PFSK-1 (cell line): Measurements from ENCODE around the gene INSIG1.

Experiments
- FOXP2 ChIP-seq: optimal IDR thresholded peaks from 2 replicates; pipeline ENCODE3; 2011; ENCODE audit warnings: borderline replicate concordance, control low read depth, inconsistent platforms; ENCODE audit not compliant: insufficient read depth; ENCODE audit errors: extremely low read length, extremely low read depth
- POLR2AphosphoS5 ChIP-seq: IDR thresholded peaks from 2 replicates; pipeline ENCODE4 v1.6.1; 2012; ENCODE audit warnings: low read depth, mild to moderate bottlenecking, control low read depth, low read length, moderate library complexity
- SIN3A ChIP-seq: IDR thresholded peaks from 2 replicates; pipeline ENCODE4 v1.6.1; 2012; ENCODE audit warnings: mild to moderate bottlenecking, low read length, moderate library complexity, borderline replicate concordance; ENCODE audit not compliant: insufficient read depth
- TAF1 ChIP-seq: IDR thresholded peaks from 2 replicates; pipeline ENCODE4 v1.6.1; 2012; ENCODE audit warnings: low read length, control low read depth, borderline replicate concordance; ENCODE audit not compliant: insufficient read depth
- TF ChIP-seq, protein P1 (sequence below), 2 experiments: IDR thresholded peaks; 2 replicates each; pipeline versions ENCODE4 v1.6.1 to v1.8.0; 2011 to 2012; ENCODE audit warnings: low read depth in 2 of 2, low read length in 2 of 2, control low read depth in 1 of 2, inconsistent platforms in 1 of 2, mild to moderate bottlenecking in 1 of 2, moderate library complexity in 1 of 2; ENCODE audit not compliant: insufficient read depth in 1 of 2

INSIG1 gene

DNA sequence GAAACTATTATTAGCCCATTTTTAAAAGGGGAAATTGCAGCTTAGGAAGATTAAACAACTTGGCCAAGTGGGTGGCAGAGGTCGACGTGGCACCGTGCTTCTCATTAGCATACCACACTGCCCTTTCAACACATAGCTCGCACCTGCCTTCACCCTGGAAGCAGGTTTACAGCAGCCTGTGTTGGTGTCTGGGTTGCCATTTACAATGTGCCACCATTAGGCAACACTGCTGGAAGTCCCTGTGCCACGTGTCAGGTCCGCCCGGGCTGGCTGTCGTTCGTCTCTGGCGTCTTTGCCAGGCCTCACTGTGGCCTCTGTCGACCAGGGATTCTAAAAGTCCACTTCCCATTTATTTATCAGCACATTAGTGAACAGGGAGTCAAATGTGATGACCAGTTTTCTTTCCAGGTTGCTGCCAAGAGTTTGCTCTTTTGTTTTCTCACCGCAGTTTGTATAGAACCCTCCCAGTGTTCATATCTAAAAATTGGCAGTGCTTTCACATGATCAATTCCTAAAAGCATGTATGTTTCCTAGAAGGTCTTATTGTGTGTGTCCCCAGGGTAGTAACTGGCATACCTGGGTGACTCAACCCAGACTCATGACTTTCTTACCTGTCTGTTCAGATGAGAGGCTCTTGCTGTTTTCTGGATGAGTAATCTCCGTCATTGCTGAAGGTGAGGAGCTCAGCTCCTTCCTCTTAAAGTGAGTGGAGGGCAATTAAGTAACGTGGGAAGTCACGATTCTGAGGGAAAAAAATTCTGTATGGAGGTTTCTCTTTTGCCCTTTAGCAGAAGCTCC lies 9.2 kb downstream of the INSIG1 start:
- TF ChIP-seq, protein P1, sequence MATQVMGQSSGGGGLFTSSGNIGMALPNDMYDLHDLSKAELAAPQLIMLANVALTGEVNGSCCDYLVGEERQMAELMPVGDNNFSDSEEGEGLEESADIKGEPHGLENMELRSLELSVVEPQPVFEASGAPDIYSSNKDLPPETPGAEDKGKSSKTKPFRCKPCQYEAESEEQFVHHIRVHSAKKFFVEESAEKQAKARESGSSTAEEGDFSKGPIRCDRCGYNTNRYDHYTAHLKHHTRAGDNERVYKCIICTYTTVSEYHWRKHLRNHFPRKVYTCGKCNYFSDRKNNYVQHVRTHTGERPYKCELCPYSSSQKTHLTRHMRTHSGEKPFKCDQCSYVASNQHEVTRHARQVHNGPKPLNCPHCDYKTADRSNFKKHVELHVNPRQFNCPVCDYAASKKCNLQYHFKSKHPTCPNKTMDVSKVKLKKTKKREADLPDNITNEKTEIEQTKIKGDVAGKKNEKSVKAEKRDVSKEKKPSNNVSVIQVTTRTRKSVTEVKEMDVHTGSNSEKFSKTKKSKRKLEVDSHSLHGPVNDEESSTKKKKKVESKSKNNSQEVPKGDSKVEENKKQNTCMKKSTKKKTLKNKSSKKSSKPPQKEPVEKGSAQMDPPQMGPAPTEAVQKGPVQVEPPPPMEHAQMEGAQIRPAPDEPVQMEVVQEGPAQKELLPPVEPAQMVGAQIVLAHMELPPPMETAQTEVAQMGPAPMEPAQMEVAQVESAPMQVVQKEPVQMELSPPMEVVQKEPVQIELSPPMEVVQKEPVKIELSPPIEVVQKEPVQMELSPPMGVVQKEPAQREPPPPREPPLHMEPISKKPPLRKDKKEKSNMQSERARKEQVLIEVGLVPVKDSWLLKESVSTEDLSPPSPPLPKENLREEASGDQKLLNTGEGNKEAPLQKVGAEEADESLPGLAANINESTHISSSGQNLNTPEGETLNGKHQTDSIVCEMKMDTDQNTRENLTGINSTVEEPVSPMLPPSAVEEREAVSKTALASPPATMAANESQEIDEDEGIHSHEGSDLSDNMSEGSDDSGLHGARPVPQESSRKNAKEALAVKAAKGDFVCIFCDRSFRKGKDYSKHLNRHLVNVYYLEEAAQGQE (IDR thresholded peaks at IDR 0.05; ENCODE audit: insufficient read depth in 1 of 2, low read depth in 2 of 2, low read length in 2 of 2), result no peak
- no peak for TF ChIP-seq TAF1
- TF ChIP-seq SIN3A, result no peak
- no peak for TF ChIP-seq FOXP2
- TF ChIP-seq POLR2AphosphoS5, result no peak

DNA sequence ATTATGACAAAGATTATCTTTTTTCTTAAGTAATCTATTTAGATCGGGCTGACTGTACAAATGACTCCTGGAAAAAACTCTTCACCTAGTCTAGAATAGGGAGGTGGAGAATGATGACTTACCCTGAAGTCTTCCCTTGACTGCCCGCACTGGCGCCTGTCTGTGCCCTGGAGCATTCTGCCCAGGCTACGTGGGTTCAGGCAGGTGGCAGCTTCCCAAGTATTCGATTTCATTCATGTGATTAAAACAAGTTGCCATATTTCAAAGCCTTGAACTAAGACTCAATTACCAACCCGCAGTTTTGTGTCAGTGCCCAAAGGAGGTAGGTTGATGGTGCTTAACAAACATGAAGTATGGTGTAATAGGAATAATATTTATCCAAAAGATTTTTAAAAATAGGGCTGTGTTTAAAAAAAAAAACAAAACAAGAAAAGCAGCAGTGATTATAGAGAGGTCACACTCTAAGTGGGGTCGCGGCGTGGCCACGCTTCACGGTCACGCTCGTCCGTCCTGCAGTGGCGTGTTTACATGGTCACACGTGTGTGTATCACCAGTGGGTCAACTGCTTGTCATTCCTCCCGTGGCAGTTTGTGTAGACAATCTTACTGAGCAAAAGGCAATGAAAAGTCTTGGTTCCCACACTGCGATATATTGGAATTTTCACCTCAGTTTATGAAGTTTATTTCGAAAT lies 10.8 kb downstream of the INSIG1 start:
- TF ChIP-seq POLR2AphosphoS5 (no peak), SIN3A (no peak), TAF1 (no peak), FOXP2 (no peak)
- TF ChIP-seq, protein P1 (IDR thresholded peaks at IDR 0.05; ENCODE audit: insufficient read depth in 1 of 2, low read depth in 2 of 2, low read length in 2 of 2), result no peak

DNA sequence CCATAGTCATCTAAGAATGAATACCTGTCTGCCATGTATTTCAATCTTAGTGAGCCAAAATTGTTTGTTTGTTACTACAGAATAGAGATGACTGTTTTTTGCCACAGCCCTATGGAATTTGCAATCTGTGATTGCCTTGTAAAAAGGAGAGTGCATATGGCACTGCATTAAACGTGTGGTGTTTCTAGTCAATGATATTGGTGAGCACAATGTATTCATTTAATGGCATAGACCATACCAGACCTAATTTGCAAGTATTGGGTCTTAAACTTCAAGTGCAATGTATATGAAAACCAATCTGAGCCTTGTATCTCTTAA lies 11.3 kb downstream of the INSIG1 start:
- TF ChIP-seq TAF1 (no peak), POLR2AphosphoS5 (no peak), SIN3A (no peak), FOXP2 (no peak)
- TF ChIP-seq, protein P1 (IDR thresholded peaks at IDR 0.05; ENCODE audit: insufficient read depth in 1 of 2, low read depth in 2 of 2, low read length in 2 of 2), result no peak

DNA sequence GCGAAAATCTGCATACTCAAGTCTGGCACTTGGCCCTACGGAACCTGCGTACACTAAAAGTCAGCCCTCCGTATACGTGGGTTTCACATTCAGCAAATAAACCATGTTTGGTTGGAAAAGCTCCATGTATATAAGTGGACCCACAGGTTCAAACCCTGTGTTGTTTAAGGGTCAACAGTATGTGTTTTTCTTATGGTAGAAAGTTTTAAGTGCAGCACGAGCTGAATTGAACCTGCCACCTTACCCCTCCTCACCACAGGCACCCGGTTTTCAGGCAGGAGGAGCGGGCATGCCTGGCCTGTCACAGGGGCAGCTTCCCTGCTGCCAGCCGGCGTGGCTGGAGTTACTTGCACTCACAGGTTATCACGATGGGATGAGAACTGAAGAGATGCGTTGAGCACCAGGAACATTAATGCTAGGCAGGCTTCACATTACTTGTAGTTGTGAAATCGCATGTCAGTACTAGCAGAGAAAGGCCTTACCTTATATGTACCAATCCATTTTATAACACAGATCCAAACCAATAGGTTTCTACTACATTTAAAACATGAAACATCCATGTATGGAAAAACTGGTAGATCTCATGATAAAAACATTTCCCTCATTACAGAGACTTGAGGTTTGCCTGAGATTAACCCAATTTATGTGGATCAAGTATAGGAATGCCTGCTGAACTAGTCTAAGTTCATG lies 12.9 kb downstream of the INSIG1 start:
- TF ChIP-seq TAF1 (no peak), FOXP2 (no peak), SIN3A (no peak), POLR2AphosphoS5 (no peak)
- TF ChIP-seq, protein P1 (IDR thresholded peaks at IDR 0.05; ENCODE audit: insufficient read depth in 1 of 2, low read depth in 2 of 2, low read length in 2 of 2), result no peak
